Measurements from ENCODE around the gene NELFB.

The NELFB gene

DNA sequence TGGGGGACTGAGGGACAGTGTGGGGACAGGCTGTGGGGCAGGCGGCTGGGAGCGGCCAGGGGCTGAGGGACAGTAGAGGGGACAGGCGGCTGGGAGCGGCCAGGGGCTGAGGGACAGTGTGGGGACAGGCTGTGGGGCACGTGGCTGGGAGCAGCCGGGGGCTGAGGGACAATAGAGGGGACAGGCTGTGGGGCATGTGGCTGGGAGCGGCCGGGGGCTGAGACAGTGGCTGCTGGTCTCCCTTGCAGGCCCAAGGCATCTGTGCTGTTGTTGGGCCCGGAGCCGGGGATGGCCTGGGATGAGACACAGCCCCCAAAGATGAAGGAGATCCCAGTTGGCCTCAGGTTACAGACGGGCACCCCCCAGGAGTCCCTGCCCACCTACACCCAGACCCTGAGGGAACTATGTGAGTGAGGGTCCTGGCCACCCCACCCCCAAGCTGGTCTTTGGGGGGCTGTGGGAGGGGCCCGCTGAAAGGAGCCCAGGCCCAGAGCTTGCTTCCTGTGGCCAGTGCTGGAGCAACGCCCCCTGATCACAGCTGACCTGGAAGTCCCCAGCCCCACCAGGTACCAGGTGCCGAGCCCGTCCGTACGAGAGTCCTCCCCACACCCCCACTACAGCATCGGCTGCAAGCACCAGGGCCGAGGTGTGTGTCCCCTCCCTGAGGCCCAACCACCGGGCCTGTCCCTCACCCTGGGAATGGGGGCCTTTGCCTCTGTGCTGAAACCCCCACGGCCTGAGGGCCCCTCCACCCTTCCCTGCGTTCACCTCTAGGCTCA is 3.4 kb upstream of the NELFB start:
- no peak for DNase-seq (ENCODE audit: extremely low read depth, low read depth)
- TF ChIP-seq, protein P1, sequence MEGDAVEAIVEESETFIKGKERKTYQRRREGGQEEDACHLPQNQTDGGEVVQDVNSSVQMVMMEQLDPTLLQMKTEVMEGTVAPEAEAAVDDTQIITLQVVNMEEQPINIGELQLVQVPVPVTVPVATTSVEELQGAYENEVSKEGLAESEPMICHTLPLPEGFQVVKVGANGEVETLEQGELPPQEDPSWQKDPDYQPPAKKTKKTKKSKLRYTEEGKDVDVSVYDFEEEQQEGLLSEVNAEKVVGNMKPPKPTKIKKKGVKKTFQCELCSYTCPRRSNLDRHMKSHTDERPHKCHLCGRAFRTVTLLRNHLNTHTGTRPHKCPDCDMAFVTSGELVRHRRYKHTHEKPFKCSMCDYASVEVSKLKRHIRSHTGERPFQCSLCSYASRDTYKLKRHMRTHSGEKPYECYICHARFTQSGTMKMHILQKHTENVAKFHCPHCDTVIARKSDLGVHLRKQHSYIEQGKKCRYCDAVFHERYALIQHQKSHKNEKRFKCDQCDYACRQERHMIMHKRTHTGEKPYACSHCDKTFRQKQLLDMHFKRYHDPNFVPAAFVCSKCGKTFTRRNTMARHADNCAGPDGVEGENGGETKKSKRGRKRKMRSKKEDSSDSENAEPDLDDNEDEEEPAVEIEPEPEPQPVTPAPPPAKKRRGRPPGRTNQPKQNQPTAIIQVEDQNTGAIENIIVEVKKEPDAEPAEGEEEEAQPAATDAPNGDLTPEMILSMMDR (IDR thresholded peaks at IDR 0.05; ENCODE audit: low read depth, low read length) = no peak

DNA sequence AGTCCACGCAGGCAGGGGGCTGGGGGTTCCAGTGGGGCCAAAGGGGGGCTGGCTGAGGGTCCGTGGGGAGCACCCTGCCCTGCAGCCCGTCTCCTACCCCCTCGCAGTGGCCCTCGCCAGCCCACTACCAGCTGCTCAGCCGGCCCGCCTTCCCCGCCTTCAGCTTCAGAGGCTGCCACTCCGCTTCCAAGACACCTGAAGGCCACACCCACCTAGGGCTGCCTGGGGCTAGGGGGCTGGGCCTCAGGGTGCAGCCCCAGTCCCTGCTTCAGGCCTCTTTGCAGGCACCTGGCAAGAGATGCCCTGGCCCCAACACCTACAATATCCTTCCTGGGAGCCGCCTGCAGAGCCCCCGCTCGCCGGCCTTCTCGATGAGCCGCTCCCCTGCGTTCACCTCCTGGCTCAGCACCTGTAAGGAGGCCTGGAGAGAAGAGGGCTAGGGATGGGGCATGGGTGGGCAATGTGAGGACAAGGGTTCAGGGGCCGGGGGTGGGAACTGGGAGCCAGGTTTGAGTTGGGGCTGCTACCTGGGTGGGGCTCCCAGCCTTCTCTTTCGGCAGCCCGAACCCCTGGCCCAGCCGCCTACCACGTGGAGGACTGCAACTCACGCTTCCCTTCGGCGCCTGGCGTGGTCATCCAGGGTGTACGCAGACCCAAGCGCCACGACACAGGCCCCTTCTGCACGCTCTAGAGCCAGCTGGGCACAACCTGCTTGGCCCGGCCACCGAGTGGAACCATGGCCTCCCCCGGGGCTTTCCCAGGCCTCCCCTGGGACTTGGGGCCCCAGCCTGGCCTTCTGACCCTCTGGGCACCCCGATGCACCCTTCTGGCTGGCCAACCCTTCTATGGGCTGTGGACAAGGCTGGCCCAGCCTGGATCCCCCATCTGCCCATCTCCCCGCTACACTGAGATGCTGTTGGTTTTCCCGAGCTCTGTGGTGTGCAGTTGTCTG is 2.3 kb upstream of the NELFB start:
- TF ChIP-seq, protein P1 (IDR thresholded peaks at IDR 0.05; ENCODE audit: low read depth, low read length) = no peak

DNA sequence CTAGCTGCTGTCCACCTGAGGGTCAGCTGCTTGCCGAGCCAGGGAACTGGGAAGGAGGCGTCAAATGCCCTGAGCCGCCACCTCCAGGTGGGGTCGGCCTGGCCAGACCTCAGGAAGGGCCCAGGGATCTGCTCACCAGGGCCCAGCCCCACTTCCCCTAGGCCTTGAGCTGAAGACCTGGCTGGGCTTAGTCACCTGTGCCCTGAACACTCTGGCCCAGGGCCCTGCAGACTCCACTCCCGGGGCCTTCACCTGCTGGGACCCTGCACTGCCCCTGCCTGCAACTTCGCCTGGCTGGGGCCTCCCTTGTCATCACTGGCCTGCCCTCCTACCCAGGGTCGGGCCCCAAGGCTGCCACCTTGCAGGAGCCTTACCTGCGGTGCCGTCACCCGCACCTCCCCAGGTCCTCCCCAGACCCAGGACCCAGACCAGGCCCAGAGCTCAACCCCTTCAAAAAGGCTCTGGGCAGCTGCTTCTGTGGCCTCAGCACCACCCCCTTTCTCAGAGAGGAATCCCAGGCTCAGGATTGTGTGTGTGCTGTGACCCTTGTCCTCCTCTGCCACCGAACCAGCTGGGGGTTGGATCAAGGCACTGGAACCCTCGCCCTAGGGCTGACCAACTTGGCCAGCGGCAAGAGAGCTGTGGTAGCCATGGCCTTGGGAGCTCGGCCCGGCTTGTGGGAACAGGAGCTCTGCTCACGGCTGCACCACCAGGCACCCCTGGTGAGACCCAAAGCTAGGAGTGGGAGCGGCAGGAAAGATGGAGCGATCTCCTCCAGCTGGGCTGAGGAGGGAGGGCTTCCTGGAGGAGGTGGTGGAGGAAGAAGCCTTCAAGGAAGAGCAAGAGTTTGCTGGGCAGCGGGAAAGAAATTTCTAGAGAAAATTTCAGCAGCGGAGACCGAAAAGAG is 1.2 kb upstream of the NELFB start:
- TF ChIP-seq, protein P1 (IDR thresholded peaks at IDR 0.05; ENCODE audit: low read depth, low read length) = no peak
- no peak for DNase-seq (ENCODE audit: extremely low read depth, low read depth)

More for the DNA sequence above, 2.3 kb upstream of the NELFB start:
- DNase-seq (ENCODE audit: extremely low read depth, low read depth) = no peak

DNA sequence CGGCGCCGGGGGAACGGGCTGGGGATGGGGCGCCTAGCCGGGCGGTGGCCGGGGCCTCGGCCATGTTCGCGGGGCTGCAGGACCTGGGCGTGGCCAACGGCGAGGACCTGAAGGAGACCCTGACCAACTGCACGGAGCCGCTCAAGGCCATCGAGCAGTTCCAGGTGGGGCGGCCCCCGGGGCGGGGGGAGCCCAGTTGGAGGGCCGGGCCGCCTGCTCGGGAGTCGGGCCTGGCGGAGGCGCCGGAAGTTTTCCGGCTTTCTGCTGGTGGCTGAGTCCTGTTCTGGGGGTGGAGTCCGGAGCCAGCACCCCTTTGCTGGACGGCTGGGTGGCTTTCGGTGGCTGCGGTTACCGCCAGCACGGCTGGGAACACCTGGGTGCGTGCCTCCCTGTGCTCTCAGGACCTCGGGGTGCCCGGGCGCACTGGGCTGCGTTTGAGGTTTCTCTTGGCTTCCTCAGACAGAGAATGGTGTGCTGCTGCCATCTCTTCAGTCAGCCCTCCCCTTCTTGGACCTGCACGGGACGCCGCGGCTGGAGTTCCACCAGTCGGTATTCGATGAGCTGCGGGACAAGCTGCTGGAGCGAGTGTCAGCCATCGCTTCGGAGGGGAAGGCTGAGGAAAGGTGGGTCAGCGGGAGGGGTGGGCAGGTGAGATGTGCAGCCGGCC is 454 bp downstream of the NELFB start:
- no peak for DNase-seq (ENCODE audit: extremely low read depth, low read depth)
- TF ChIP-seq, protein P1 (IDR thresholded peaks at IDR 0.05; ENCODE audit: low read depth, low read length) = no peak

DNA sequence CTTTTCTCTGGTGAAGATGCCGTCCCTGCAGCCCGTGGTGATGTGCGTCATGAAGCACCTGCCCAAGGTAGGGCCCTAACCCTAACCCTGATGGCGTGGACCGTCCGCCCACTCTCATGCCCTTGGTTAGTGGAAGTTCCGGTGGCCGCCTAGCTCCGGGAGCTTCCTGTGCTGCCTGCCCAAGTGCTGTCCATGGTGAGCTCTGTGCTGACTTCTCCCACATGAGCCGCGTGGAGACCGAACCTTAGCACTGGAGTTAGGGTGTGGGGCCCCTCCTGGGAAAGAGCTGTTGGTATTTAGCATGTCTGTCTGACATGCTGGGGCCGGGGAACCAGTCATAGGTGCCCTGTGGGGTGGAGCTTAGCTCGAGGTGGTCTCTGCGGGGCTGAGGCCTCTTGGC is 1.2 kb downstream of the NELFB start:
- DNase-seq (ENCODE audit: extremely low read depth, low read depth) = no peak
- TF ChIP-seq, protein P1 (IDR thresholded peaks at IDR 0.05; ENCODE audit: low read depth, low read length) = no peak

DNA sequence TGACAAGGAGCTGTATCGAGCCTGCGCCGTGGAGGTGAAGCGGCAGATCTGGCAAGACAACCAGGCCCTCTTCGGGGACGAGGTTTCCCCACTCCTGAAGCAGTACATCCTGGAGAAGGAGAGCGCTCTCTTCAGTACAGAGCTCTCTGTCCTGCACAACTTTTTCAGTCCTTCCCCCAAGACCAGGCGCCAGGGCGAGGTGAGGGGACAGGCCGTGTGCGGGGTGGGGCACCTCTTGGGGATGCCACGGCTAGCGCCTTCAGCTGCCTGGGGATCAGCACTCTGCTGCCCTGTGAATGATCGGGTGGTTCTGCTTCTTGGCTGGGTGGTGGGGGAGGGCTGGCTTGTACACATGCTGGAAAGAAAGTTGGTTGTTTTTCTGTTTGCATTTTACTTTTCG is 1.7 kb downstream of the NELFB start:
- TF ChIP-seq, protein P1 (IDR thresholded peaks at IDR 0.05; ENCODE audit: low read depth, low read length) = no peak
- DNase-seq (ENCODE audit: extremely low read depth, low read depth) = no peak

All from AG09319 (cell line).